Left kidney (tissue), 2 donors: ENCODE measurements around the gene USP22. TPM values are rescaled to one million over a fixed set of nuclear protein-coding genes. Genes with fewer than 3 reads are reported as not detected.

Experiments used
- DNase-seq: peaks from one replicate; pipeline ENCODE4 v3.0.0-alpha.2; 2013
- polyA plus RNA-seq: library from polyadenylated mRNA; unstranded; fragments of 120-200 nt; gene quantifications from one replicate; pipeline ENCODE4 v1.2.1, GENCODE V29; 2013; ENCODE audit not compliant: insufficient read length

Gene USP22
- polyA plus RNA-seq, 1 donor: 246 TPM

- no peak for DNase-seq
These were observed 18.8 kb downstream of the USP22 start for GRCh38 chr17:21024024-21024423.

- no peak for DNase-seq
These were observed 21.5 kb downstream of the USP22 start for GRCh38 chr17:21021208-21021803.

- DNase-seq: no peak
These were observed 22.2 kb downstream of the USP22 start for GRCh38 chr17:21020622-21021021.

GRCh38 chr17:21019976-21020586, 22.7 kb downstream of the USP22 start:
- no peak for DNase-seq

GRCh38 chr17:21018894-21019293, 23.9 kb downstream of the USP22 start:
- DNase-seq: no peak

- no peak for DNase-seq
These were observed 24.9 kb downstream of the USP22 start for GRCh38 chr17:21017861-21018260.

GRCh38 chr17:21017256-21017655, 25.6 kb downstream of the USP22 start:
- no peak for DNase-seq

- DNase-seq: no peak
These were observed 26.0 kb downstream of the USP22 start for GRCh38 chr17:21016826-21017225.

- no peak for DNase-seq
These were observed 27.2 kb downstream of the USP22 start for GRCh38 chr17:21015564-21015963.

- DNase-seq: no peak
These were observed 28.3 kb downstream of the USP22 start for GRCh38 chr17:21014498-21014897.

GRCh38 chr17:21013983-21014382, 28.8 kb downstream of the USP22 start:
- no peak for DNase-seq

GRCh38 chr17:21012736-21013135, 30.1 kb downstream of the USP22 start:
- no peak for DNase-seq

GRCh38 chr17:21010705-21011596, 31.9 kb downstream of the USP22 start:
- DNase-seq: no peak

GRCh38 chr17:21008992-21009671, 33.7 kb downstream of the USP22 start:
- DNase-seq: no peak

GRCh38 chr17:21008160-21008915, 34.5 kb downstream of the USP22 start:
- DNase-seq: no peak

- DNase-seq: no peak
These were observed 35.2 kb downstream of the USP22 start for GRCh38 chr17:21007646-21008045.

- no peak for DNase-seq
These were observed 37.0 kb downstream of the USP22 start for GRCh38 chr17:21005803-21006202.

GRCh38 chr17:21005367-21005766, 37.4 kb downstream of the USP22 start:
- DNase-seq: no peak

GRCh38 chr17:21004016-21004930, 38.5 kb downstream of the USP22 start:
- DNase-seq: no peak

- no peak for DNase-seq
These were observed 39.7 kb downstream of the USP22 start for GRCh38 chr17:21003007-21003621.
